A673 (cell line): Measurements from ENCODE around the gene ALDH16A1. TPM values are rescaled to one million over a fixed set of nuclear protein-coding genes. Genes with fewer than 3 reads are reported as not detected.

Experiments
- BruUV-seq: library from RNA; stranded (reverse); fragments of 400-500 nt; replicated peaks from 2 replicates; lab custom pipeline; 2021; lab: Mats Ljungman, UMichigan
- CTCF ChIA-PET: fragments of 300-600 bp; sonication (Branson Sonifier 250); formaldehyde crosslinking; loops from one replicate; lab custom pipeline; 2022; ENCODE audit warnings: antibody characterized with exemption; lab: Charles Lee
- POLR2A ChIA-PET: fragments of 300-600 bp; sonication (Branson Sonifier 250); formaldehyde crosslinking; loops from one replicate; lab custom pipeline; 2022; ENCODE audit warnings: antibody characterized with exemption; ENCODE audit not compliant: low non-redundant PET; lab: Charles Lee
- DNase-seq: peaks from one replicate; pipeline ENCODE4 v3.0.0-alpha.2; 2015; ENCODE audit warnings: low spot score
- H3K27ac ChIP-seq: fragments of 200-600 bp; sonication (generic); 2 replicates; pipeline ENCODE4 v1.5.1; 2016; ENCODE audit warnings: mixed run types, low read depth, mild to moderate bottlenecking, mixed read lengths, antibody characterized with exemption, low read length; ENCODE audit not compliant: poor library complexity, severe bottlenecking
- H3K27me3 ChIP-seq: fragments of 200-600 bp; sonication (generic); replicated peaks from 2 replicates; pipeline ENCODE4 v1.6.1; 2017; ENCODE audit warnings: mixed run types, low read depth, mild to moderate bottlenecking, mixed read lengths, antibody characterized with exemption, low read length; ENCODE audit not compliant: insufficient read depth, poor library complexity
- H3K36me3 ChIP-seq: fragments of 200-600 bp; sonication (generic); 2 replicates; pipeline ENCODE4 v1.6.1; 2016; ENCODE audit warnings: mixed run types, mild to moderate bottlenecking, mixed read lengths, antibody characterized with exemption, low read length; ENCODE audit not compliant: insufficient read depth, poor library complexity, severe bottlenecking
- H3K4me1 ChIP-seq: fragments of 200-600 bp; sonication (generic); 2 replicates; pipeline ENCODE4 v1.6.1; 2017; ENCODE audit warnings: mixed run types, mild to moderate bottlenecking, mixed read lengths, antibody characterized with exemption, low read length; ENCODE audit not compliant: insufficient read depth, poor library complexity, severe bottlenecking
- H3K4me3 ChIP-seq: fragments of 200-600 bp; sonication (generic); 2 replicates; pipeline ENCODE4 v1.5.1; 2016; ENCODE audit warnings: low read depth, mixed run types, mild to moderate bottlenecking, mixed read lengths, low read length; ENCODE audit not compliant: poor library complexity, severe bottlenecking
- H3K9me3 ChIP-seq: fragments of 200-600 bp; sonication (generic); 2 replicates; pipeline ENCODE4 v1.6.1; 2016; ENCODE audit warnings: mixed run types, low read depth, mild to moderate bottlenecking, mixed read lengths, antibody characterized with exemption, low read length; ENCODE audit not compliant: poor library complexity, severe bottlenecking
- CTCF ChIP-seq: fragments of 300-800, 200-600 bp; sonication (generic); conservative IDR thresholded peaks from 2 replicates; pipeline ENCODE4 v1.5.1; 2017; ENCODE audit warnings: low read depth, mild to moderate bottlenecking, antibody characterized with exemption, low read length, moderate library complexity, mixed read lengths
- EZH2 ChIP-seq: fragments of 200-600 bp; sonication (generic); IDR thresholded peaks from 2 replicates; pipeline ENCODE4 v1.6.1; 2017; ENCODE audit warnings: borderline replicate concordance, low read depth, mild to moderate bottlenecking, mixed read lengths, antibody characterized with exemption, low read length; ENCODE audit not compliant: poor library complexity, severe bottlenecking
- intact Hi-C: fragments of 100-400 bp; cut with micrococcal nuclease; formaldehyde crosslinking; loops from one replicate; pipeline ENCODE4 v1.10.0; 2022; ENCODE audit not compliant: unreplicated experiment
- total RNA-seq: library from RNA; stranded (reverse); gene quantifications from 2 replicates; pipeline ENCODE4 v1.2.3, GENCODE V29; 2021

The ALDH16A1 gene
- total RNA-seq, 1 experiment from 2014 or later, result 23.2 TPM

- H3K36me3 ChIP-seq, result peaks cover 19% of the 10 kb centered on the region
- no peak overlapping the region for H3K4me3 ChIP-seq
- POLR2A ChIA-PET, result no interaction called here
- H3K9me3 ChIP-seq, result no peaks in the 10 kb centered on the region
- intact Hi-C loops, result no loop called here
- no peak for DNase-seq
- peaks cover 34% of the 10 kb centered on the region for H3K4me1 ChIP-seq
- BruUV-seq, result no TSS peak
- peaks cover 3% of the 10 kb centered on the region for H3K27me3 ChIP-seq
- TF ChIP-seq EZH2, result no peak
- no peak for TF ChIP-seq CTCF
- no peak overlapping the region for H3K27ac ChIP-seq
- CTCF ChIA-PET, result interaction anchor here (0.6 to 1.9 kb wide), 3 partner anchors 30 to 180 kb away, joined by 3 to 8 read pairs (median 6); no protein-coding TSS in a partner anchor
Measured at GRCh38 chr19:49445997-49446396, 7.0 kb upstream of the ALDH16A1 start.

GRCh38 chr19:49447485-49448431, 5.3 kb upstream of the ALDH16A1 start:
- DNase-seq, result peak; percentile 94
- intact Hi-C loops, result no loop called here

GRCh38 chr19:49448432-49448786, 4.6 kb upstream of the ALDH16A1 start:
- Histone ChIP-seq H3K27me3 (no peaks in the 10 kb centered on the region), H3K27ac (no peak overlapping the region), H3K4me3 (no peak overlapping the region), H3K4me1 (peaks cover 28% of the 10 kb centered on the region), H3K36me3 (peaks cover 19% of the 10 kb centered on the region), H3K9me3 (no peaks in the 10 kb centered on the region)
- CTCF ChIA-PET, result no interaction called here
- no peak for DNase-seq
- no TSS peak for BruUV-seq
- no peak for TF ChIP-seq CTCF
- no peak for TF ChIP-seq EZH2
- intact Hi-C loops, result no loop called here
- POLR2A ChIA-PET, result no interaction called here

More at GRCh38 chr19:49447485-49448431, 5.3 kb upstream of the ALDH16A1 start:
- Histone ChIP-seq H3K27ac (peak overlapping the region; percentile 48), H3K9me3 (no peaks in the 10 kb centered on the region), H3K4me3 (peak overlapping the region; percentile 24), H3K4me1 (peaks cover 27% of the 10 kb centered on the region), H3K27me3 (no peaks in the 10 kb centered on the region), H3K36me3 (peaks cover 19% of the 10 kb centered on the region)
- ChIA-PET POLR2A (no interaction called here), CTCF (no interaction called here)
- no TSS peak for BruUV-seq
- TF ChIP-seq CTCF (peak; percentile 37; the same call in 1 of the 2 replicates), EZH2 (no peak)
